ENCODE data around the gene NKAP.

The NKAP gene

GRCh38 chrX:119942831-119943184 lies 743 bp downstream of the NKAP start:
- DNase-seq (ENCODE audit: low read depth in 1 of 2, low spot score in 1 of 2) = no peak
- no peak for TF ChIP-seq SPI1 (IDR thresholded peaks at IDR 0.05; ENCODE audit: borderline replicate concordance, low read depth)
- TF ChIP-seq CTCF (IDR thresholded peaks at IDR 0.05; ENCODE audit: insufficient read depth, low read length) = no peak
- no peak for TF ChIP-seq GABPA (IDR thresholded peaks at IDR 0.05; ENCODE audit: low read depth)
- TF ChIP-seq POLR2AphosphoS5 (IDR thresholded peaks at IDR 0.05; ENCODE audit: low read depth) = no peak
- no peak for TF ChIP-seq REST (IDR thresholded peaks at IDR 0.05; ENCODE audit: insufficient replicate concordance, low read depth)
- Histone ChIP-seq H3K27me3 (ENCODE audit: insufficient read depth, poor library complexity, severe bottlenecking) (no peaks in the 10 kb centered on the region), H3K27ac (replicated peaks) (peak overlapping the region; percentile 78), H3K4me3 (replicated peaks; ENCODE audit: insufficient read depth, low read length) (peak overlapping the region; percentile 77)

- Histone ChIP-seq H3K27me3 (ENCODE audit: insufficient read depth, poor library complexity, severe bottlenecking) (no peaks in the 10 kb centered on the region), H3K27ac (replicated peaks) (peak overlapping the region; percentile 78), H3K4me3 (replicated peaks; ENCODE audit: insufficient read depth, low read length) (peak overlapping the region; percentile 77)
- TF ChIP-seq REST (IDR thresholded peaks at IDR 0.05; ENCODE audit: insufficient replicate concordance, low read depth) (no peak), GABPA (IDR thresholded peaks at IDR 0.05; ENCODE audit: low read depth) (no peak), POLR2AphosphoS5 (IDR thresholded peaks at IDR 0.05; ENCODE audit: low read depth) (no peak), SPI1 (IDR thresholded peaks at IDR 0.05; ENCODE audit: borderline replicate concordance, low read depth) (no peak), CTCF (IDR thresholded peaks at IDR 0.05; ENCODE audit: insufficient read depth, low read length) (no peak)
- no peak for DNase-seq (ENCODE audit: low read depth in 1 of 2, low spot score in 1 of 2)
Measured at GRCh38 chrX:119942173-119942819, 1.3 kb downstream of the NKAP start.

DNA sequence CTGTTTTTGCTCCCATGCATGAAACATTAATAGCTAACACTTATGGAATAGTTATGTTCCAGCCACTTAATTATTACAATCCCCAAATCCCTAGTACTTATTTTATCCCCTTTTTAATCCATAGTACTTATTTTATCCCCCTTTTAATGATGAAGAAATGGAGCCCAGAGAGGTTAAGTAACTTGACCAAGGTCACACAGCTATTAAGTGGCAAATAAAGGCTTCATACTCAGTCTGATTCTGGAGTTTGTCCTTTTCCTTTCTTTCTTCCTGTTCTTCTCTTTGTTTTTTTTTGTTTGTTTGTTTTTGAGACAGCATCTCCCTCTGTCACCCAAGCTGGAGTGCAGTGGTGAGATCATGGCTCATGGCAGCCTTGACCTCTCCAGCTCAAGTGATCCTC lies 2.2 kb downstream of the NKAP start:
- TF ChIP-seq SPI1 (IDR thresholded peaks at IDR 0.05; ENCODE audit: borderline replicate concordance, low read depth) = no peak
- TF ChIP-seq CTCF (IDR thresholded peaks at IDR 0.05; ENCODE audit: insufficient read depth, low read length) = no peak
- TF ChIP-seq POLR2AphosphoS5 (IDR thresholded peaks at IDR 0.05; ENCODE audit: low read depth) = no peak
- no peak for TF ChIP-seq REST (IDR thresholded peaks at IDR 0.05; ENCODE audit: insufficient replicate concordance, low read depth)
- no peak for TF ChIP-seq GABPA (IDR thresholded peaks at IDR 0.05; ENCODE audit: low read depth)
- Histone ChIP-seq H3K27me3 (ENCODE audit: insufficient read depth, poor library complexity, severe bottlenecking) (no peaks in the 10 kb centered on the region), H3K4me3 (replicated peaks; ENCODE audit: insufficient read depth, low read length) (no peak overlapping the region), H3K27ac (replicated peaks) (no peak overlapping the region)
- DNase-seq (ENCODE audit: low read depth in 1 of 2, low spot score in 1 of 2) = no peak
